ENCODE data around the gene C5orf24. TPM values are rescaled to one million over a fixed set of nuclear protein-coding genes. Genes with fewer than 3 reads are reported as not detected.

Gene C5orf24
- total RNA-seq, 1 experiment from 2014 or later = 22.5 TPM

DNA sequence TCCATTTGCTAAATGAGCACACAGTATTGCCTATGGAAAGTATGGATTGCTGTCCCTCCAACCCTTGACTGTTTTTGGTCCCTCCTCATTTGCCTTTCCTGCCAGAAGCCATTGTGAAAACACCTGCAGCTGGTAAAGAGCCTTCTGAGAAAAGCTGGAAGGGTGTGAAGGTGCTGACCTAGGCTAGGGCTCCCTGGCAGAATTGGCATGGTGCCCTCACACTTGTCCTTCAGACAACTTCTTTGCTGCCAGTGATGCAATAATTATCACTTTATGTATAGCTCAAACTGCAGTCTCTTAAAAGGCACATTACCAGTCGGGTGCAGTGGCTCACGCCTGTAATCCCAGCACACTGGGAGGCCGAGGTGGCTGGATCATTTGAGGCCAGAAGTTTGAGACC lies 32.6 kb downstream of the C5orf24 start:
- peaks cover 20% of the 10 kb centered on the region in 2 experiments for H3K4me1 Mint-ChIP-seq
- H3K4me1 ChIP-seq (ENCODE audit: insufficient read depth, low read length) = no peaks in the 10 kb centered on the region
- no peak overlapping the region for H2BK20ac ChIP-seq (ENCODE audit: low read depth, low read length, poor library complexity, severe bottlenecking)
- no peak overlapping the region for H2BK120ac ChIP-seq (ENCODE audit: low read depth, low read length, poor library complexity, severe bottlenecking)
- H2BK12ac ChIP-seq (ENCODE audit: insufficient read length, low read depth, low read length) = no peak overlapping the region
- no peak overlapping the region for H3K9ac ChIP-seq (ENCODE audit: extremely low read depth, insufficient read length, low read length)
- H3K4me3 Mint-ChIP-seq = no peak overlapping the region
- H3K4ac ChIP-seq (ENCODE audit: low read depth, low read length) = no peak overlapping the region
- H4K20me1 ChIP-seq (ENCODE audit: control insufficient read depth, insufficient read depth, insufficient read length) = no peaks in the 10 kb centered on the region
- H3K27ac ChIP-seq (ENCODE audit: insufficient read length, low read depth, low read length) = no peak overlapping the region
- DNase-seq = no peak
- H3K79me1 ChIP-seq (ENCODE audit: insufficient read depth, low read depth, low read length, poor library complexity, severe bottlenecking) = no peaks in the 10 kb centered on the region
- peaks cover 4 to 9% (median 5%) of the 10 kb centered on the region in 3 experiments; a peak in 5 of 7 replicates for H3K36me3 Mint-ChIP-seq (ENCODE audit: insufficient read depth in 1 of 3, low read depth in 3 of 3)
- no peak overlapping the region for H3T11ph ChIP-seq (ENCODE audit: low read length)
- H3K18ac ChIP-seq (ENCODE audit: insufficient read length, low read depth, low read length) = no peak overlapping the region
- H3K79me2 ChIP-seq (ENCODE audit: insufficient read depth, low read length) = no peaks in the 10 kb centered on the region
- no peak overlapping the region for H4K5ac ChIP-seq (ENCODE audit: insufficient read length, low read depth, low read length)
- H2BK5ac ChIP-seq (ENCODE audit: insufficient read length, low read length) = no peak overlapping the region
- H3K9me3 ChIP-seq (ENCODE audit: control insufficient read depth, low read depth, low read length) = no peaks in the 10 kb centered on the region
- H3K27me3 ChIP-seq (ENCODE audit: insufficient read depth, low read length) = no peaks in the 10 kb centered on the region
- peaks cover 0 to 5% of the 10 kb centered on the region in 2 experiments; a peak in 4 of 5 replicates for H3K9me3 Mint-ChIP-seq
- no peak overlapping the region for H3K27ac Mint-ChIP-seq
- no peaks in the 10 kb centered on the region for H3K27me3 Mint-ChIP-seq (ENCODE audit: low read depth)
- H4K91ac ChIP-seq (ENCODE audit: insufficient read length, low read depth, low read length) = no peak overlapping the region
- TF ChIP-seq CTCF (conservative IDR thresholded peaks at IDR 0.05) = no peak
- H3K23ac ChIP-seq (ENCODE audit: insufficient read length, low read depth, low read length) = no peak overlapping the region
- peaks cover 6% of the 10 kb centered on the region for H3K23me2 ChIP-seq (ENCODE audit: insufficient read length, low read depth, low read length, poor library complexity, severe bottlenecking)
- H3K56ac ChIP-seq (ENCODE audit: insufficient read length, low read depth, low read length) = no peak overlapping the region
- no peak overlapping the region for H2BK15ac ChIP-seq (ENCODE audit: low read depth, low read length)
- no peak overlapping the region for H4K8ac ChIP-seq (replicated peaks; ENCODE audit: insufficient read length, low read depth, low read length)
- no peak overlapping the region for H3K4me2 ChIP-seq (ENCODE audit: insufficient read depth, insufficient read length, low read length)
- no peak overlapping the region for H3K14ac ChIP-seq (ENCODE audit: insufficient read depth, low read length)
- H2AFZ ChIP-seq (ENCODE audit: low read length) = no peak overlapping the region
- H2AK5ac ChIP-seq (ENCODE audit: insufficient read length, low read length) = no peak overlapping the region
- WGBS (ENCODE audit: extremely low coverage, insufficient read length, low lambda C conversion rate) = no CpG with 5 or more reads among the region's 3 CpGs

All from H9 (cell line).